Choroid plexus epithelial cell (primary cell): ENCODE results near the gene DIP2C.

ENCODE experiments used
- DNase-seq: peaks from one replicate; pipeline ENCODE4 v3.0.0-alpha.2; 2010; ENCODE audit warnings: low read depth
- H3K4me3 ChIP-seq: 2 replicates; pipeline ENCODE4 v1.5.1; 2011; ENCODE audit warnings: low read depth, mild to moderate bottlenecking, control low read depth, low read length, moderate library complexity
- TF ChIP-seq, protein P1 (sequence below): conservative IDR thresholded peaks from 2 replicates; pipeline ENCODE4 v1.5.1; 2011; ENCODE audit warnings: low read depth, mild to moderate bottlenecking, control low read depth, inconsistent platforms, low read length, moderate library complexity

Gene DIP2C

DNA sequence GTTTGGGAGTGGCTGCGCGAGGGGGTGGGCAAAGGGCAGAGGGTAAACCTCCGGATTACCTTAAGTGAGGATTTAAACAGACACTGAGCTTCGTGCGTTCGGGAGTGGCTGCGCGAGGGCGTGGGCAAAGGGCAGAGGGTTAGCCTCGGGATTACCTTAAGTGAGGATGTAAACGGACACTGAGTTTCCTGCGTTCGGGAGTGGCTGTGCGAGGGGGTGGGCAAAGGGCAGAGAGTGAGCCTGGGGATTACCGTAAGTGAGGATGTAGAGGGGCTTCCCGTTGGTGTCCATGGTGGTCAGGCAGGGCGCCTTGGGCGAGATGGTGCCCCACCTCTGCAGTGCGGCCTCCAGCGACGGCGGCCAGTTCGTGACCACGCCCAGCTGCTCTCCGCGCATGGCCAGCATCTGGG lies 275.8 kb downstream of the DIP2C start:
- no peak overlapping the region for H3K4me3 ChIP-seq
- DNase-seq, result no peak
- TF ChIP-seq, protein P1, sequence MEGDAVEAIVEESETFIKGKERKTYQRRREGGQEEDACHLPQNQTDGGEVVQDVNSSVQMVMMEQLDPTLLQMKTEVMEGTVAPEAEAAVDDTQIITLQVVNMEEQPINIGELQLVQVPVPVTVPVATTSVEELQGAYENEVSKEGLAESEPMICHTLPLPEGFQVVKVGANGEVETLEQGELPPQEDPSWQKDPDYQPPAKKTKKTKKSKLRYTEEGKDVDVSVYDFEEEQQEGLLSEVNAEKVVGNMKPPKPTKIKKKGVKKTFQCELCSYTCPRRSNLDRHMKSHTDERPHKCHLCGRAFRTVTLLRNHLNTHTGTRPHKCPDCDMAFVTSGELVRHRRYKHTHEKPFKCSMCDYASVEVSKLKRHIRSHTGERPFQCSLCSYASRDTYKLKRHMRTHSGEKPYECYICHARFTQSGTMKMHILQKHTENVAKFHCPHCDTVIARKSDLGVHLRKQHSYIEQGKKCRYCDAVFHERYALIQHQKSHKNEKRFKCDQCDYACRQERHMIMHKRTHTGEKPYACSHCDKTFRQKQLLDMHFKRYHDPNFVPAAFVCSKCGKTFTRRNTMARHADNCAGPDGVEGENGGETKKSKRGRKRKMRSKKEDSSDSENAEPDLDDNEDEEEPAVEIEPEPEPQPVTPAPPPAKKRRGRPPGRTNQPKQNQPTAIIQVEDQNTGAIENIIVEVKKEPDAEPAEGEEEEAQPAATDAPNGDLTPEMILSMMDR, result no peak

DNA sequence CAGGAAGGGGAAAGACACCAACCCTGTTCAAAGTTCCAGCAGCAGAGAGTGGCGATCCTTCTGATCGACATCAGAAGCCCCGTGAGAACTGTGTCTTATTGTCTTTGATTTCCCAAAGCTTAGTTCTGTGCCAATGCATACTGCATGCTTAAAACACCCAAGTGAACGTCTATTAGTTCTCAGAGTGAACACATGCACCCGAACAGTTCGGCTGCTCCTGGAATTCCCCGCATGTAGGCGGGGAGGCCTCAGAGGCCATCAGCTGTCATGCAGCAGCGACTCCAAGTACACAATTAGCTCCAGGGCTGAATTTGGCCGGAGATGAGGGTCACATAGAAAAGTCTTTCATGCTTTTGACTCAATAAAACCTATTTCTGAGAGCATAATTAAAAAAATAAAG lies 277.4 kb downstream of the DIP2C start:
- peak; percentile 5 for DNase-seq
- no peak overlapping the region for H3K4me3 ChIP-seq
- TF ChIP-seq, protein P1, result no peak

DNA sequence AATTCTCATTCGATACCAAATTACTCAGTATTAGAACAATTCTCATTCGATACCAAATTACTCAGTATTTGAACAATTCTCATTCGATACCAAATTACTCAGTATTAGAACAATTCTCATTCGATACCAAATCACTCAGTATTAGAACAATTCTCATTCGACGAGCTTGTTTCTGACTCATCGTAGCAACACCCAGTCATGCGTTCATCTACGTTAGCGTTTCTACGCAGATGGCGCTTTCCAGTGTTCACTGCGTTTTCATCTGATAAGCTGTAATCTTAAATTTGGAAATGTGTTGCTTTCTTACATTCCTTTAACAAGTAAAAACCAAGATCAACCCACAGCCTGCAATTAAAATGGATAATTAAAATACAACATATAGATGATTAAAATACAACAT lies 277.9 kb downstream of the DIP2C start:
- TF ChIP-seq, protein P1, result no peak
- no peak for DNase-seq
- H3K4me3 ChIP-seq, result no peak overlapping the region

DNA sequence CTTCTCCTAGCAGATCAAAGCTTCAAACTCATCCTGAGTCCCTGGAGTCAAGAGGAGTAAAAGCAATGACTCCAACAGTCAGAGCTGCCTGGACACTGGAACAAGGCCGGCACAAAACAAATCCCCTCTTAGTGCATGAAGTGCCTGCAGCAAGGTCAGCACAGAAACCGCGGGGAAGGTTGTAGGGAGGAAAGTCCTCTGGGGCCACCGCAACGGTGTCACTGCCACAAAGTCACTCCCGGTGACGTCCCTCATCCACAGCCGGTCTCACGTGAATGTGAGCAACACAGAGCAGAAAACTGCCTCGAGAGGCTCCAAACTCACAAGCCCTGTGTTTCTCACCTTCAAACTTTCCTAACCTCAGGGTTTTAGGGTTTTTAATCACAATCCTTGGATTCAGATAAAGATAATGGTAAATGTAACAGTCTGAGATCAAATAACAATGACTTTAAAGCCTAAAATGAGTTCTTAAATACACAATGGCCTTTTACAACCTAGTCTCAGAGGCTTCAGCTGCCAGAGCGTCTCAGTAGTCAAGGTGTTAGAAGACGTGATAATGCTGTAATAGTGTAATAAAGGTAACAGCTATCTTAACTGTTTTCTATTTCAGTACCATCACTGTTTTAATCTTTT lies 279.9 kb downstream of the DIP2C start:
- no peak overlapping the region for H3K4me3 ChIP-seq
- TF ChIP-seq, protein P1, result no peak
- DNase-seq, result no peak

DNA sequence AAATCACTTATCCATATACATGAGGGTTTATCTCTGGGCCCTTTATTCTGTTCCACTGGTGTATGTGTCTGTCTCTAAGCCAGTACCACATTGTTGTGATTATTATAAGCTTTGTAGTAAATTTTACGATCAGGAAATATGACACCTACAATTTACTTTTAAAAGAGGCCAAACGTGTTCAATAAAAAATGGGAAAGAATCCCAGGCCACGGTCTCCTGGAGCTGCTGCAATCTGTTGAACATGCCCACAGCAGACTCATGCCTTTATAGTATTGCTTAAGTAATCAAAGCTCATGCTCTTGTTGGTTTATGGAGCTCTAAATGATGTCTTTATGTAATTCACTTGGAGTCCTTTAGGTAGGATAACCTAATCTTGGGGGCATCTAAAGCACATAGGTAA lies 281.2 kb downstream of the DIP2C start:
- no peak for DNase-seq
- TF ChIP-seq, protein P1, result no peak
- no peak overlapping the region for H3K4me3 ChIP-seq

DNA sequence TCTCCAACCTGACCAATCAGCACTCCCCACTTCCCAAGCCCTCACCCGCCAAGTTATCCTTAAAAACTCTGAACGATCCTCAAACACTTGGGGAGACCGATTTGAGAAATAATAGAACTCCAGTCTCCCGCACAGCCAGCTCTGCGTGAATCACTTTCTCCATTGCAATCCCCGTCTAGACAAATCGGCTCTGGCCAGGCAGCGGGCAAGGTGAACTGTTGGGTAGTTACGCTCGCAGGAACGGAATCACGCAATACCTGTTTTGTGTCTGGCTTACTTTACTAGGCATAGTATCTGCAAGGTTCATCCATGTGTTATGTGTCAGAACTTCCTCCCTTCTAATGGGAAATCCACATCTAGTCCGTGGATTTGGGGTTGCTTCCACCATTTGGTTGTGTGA lies 282.5 kb downstream of the DIP2C start:
- no peak overlapping the region for H3K4me3 ChIP-seq
- TF ChIP-seq, protein P1, result no peak

DNA sequence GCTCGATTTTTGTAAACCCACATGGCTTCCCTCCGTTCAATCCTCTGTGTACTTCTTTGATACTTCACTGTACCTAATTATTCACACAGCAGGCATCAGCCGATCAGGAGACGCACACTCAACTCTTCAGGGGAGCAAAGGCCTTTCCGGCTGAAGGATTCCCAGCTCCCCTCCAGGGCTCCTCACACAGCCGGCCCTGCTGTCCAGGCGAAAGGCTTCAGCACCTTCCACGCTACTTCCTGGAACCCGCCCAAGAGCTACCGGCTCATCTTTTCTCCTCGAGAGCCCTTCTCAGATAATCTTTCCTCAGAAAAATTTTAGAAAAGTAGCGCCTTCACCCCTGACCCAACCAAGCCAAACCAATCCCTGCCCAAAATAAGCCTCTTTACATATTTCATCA lies 283.8 kb downstream of the DIP2C start:
- peak; percentile 82 for DNase-seq
- H3K4me3 ChIP-seq, result no peak overlapping the region
- TF ChIP-seq, protein P1, result peak; percentile 10

More for the DNA sequence above, 282.5 kb downstream of the DIP2C start:
- no peak for DNase-seq
